IgD-negative memory B cell (primary cell): ENCODE results near the gene ETFB. TPM values are rescaled to one million over a fixed set of nuclear protein-coding genes. Genes with fewer than 3 reads are reported as not detected.

ENCODE experiments used
- H3K27ac Mint-ChIP-seq, 3 donors: one replicate each; pipeline ENCODE4 v1.8.0; 2020 to 2022; ENCODE audit warnings: mild to moderate bottlenecking in 3 of 3, mixed read lengths in 3 of 3, moderate library complexity in 1 of 3
- H3K27me3 Mint-ChIP-seq: one replicate; pipeline ENCODE4 v1.8.0; 2021; ENCODE audit warnings: mixed read lengths
- H3K36me3 Mint-ChIP-seq: one replicate; pipeline ENCODE4 v1.8.0; 2020; ENCODE audit warnings: mild to moderate bottlenecking, mixed read lengths
- H3K4me1 Mint-ChIP-seq, 3 donors: one replicate each; pipeline ENCODE4 v1.8.0; 2020 to 2022; ENCODE audit warnings: mixed read lengths in 3 of 3, mild to moderate bottlenecking in 1 of 3
- H3K4me3 Mint-ChIP-seq, 4 donors: one replicate each; pipeline ENCODE4 v1.8.0; 2020 to 2022; ENCODE audit warnings: mild to moderate bottlenecking in 4 of 4, mixed read lengths in 4 of 4, moderate library complexity in 3 of 4
- H3K9me3 Mint-ChIP-seq, 3 donors: one replicate each; pipeline ENCODE4 v1.8.0; 2020 to 2021; ENCODE audit warnings: mixed read lengths in 3 of 3, mild to moderate bottlenecking in 1 of 3
- polyA plus RNA-seq: library from polyadenylated mRNA; unstranded; fragments of 300-500 nt; fragmentation: Illumina TruSeq; gene quantifications from one replicate; pipeline ENCODE4 v1.2.3, GENCODE V29; 2021

Gene ETFB
- polyA plus RNA-seq, 1 donor from 2014 or later: 91.4 TPM

- Mint-ChIP-seq H3K27ac (no peak overlapping the region), H3K4me3 (no peak overlapping the region), H3K9me3 (peaks cover 4 to 7% (median 5%) of the 10 kb centered on the region in 3 donors), H3K4me1 (peaks cover 0 to 3% (median 0%) of the 10 kb centered on the region in 3 donors), H3K36me3 (peaks cover 5% of the 10 kb centered on the region), H3K27me3 (peaks cover 10% of the 10 kb centered on the region)
These were observed 47.2 kb downstream of the ETFB start for GRCh38 chr19:51318687-51319648.

DNA sequence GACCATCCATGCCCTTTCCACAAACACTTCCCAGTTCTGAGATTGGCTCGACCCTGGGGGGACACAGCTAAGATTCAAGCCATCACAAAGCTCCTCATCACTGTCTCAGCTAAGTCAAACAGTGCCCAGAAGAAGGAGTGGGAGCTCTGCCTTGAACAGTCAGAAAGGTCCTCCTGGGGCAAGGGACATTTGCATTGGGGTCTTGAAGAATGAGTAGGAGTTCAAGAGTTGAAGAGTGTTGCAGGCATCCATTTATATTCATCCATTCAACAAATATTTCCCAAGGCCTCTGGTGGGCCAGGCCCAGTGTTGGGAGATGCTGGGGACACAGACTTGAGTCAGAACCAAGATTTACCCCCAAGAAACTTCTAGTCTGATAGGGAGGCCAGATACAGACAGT lies 48.2 kb downstream of the ETFB start:
- Mint-ChIP-seq H3K36me3 (peaks cover 5% of the 10 kb centered on the region), H3K9me3 (peaks cover 4 to 7% (median 5%) of the 10 kb centered on the region in 3 donors), H3K27ac (peak overlapping the region in 1 of 3 donors; percentile 10), H3K4me1 (peaks cover 0 to 8% (median 0%) of the 10 kb centered on the region in 3 donors), H3K27me3 (peaks cover 8% of the 10 kb centered on the region), H3K4me3 (no peak overlapping the region)

DNA sequence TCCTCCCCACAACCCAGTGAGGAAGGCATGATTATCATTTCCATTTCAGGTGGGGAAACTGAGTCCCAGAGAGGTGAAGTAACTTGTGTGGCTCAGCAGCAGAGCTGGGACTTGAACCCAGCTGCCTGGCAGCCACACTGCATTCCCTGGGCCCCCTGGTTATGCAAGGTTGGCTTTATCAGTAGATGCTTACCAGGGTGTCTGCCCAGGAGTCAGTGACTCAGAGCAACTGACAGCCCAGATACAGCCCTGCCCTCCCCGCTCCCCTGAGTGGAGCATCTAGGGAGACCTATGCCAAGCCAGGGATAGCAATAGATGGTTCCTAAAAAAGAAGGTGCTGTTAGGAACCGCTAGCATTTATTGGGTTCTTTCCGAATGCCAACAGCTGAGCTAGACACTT lies 48.8 kb downstream of the ETFB start:
- Mint-ChIP-seq H3K4me1 (peaks cover 0 to 8% (median 0%) of the 10 kb centered on the region in 3 donors), H3K36me3 (peaks cover 5% of the 10 kb centered on the region), H3K27me3 (peaks cover 8% of the 10 kb centered on the region)

DNA sequence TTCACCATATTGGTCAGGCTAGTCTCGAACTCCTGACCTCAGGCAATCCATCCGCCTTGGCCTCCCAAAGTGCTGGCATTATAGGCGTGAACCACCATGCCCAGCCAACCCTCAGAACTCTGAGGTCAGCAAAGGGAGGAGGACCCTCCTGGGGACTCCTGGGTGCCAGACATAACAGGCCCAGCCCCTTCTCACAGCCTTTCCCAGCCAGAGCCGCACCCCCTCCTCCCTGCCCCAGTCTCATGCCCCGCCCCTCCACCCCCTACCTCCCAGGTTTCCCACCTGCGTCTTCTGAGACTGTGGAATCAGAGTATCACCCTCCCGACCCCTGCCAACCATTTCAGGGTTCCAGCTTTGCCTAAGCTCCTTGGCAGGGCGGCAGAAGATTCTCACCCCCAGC lies 49.5 kb downstream of the ETFB start:
- Mint-ChIP-seq H3K27me3 (peaks cover 9% of the 10 kb centered on the region), H3K4me1 (peaks cover 0 to 8% (median 0%) of the 10 kb centered on the region in 3 donors), H3K9me3 (peaks cover 4 to 7% (median 5%) of the 10 kb centered on the region in 3 donors), H3K4me3 (no peak overlapping the region), H3K27ac (no peak overlapping the region), H3K36me3 (peaks cover 5% of the 10 kb centered on the region)

More for the DNA sequence above, 48.8 kb downstream of the ETFB start:
- Mint-ChIP-seq H3K4me3 (no peak overlapping the region), H3K27ac (no peak overlapping the region), H3K9me3 (peaks cover 4 to 7% (median 5%) of the 10 kb centered on the region in 3 donors)

DNA sequence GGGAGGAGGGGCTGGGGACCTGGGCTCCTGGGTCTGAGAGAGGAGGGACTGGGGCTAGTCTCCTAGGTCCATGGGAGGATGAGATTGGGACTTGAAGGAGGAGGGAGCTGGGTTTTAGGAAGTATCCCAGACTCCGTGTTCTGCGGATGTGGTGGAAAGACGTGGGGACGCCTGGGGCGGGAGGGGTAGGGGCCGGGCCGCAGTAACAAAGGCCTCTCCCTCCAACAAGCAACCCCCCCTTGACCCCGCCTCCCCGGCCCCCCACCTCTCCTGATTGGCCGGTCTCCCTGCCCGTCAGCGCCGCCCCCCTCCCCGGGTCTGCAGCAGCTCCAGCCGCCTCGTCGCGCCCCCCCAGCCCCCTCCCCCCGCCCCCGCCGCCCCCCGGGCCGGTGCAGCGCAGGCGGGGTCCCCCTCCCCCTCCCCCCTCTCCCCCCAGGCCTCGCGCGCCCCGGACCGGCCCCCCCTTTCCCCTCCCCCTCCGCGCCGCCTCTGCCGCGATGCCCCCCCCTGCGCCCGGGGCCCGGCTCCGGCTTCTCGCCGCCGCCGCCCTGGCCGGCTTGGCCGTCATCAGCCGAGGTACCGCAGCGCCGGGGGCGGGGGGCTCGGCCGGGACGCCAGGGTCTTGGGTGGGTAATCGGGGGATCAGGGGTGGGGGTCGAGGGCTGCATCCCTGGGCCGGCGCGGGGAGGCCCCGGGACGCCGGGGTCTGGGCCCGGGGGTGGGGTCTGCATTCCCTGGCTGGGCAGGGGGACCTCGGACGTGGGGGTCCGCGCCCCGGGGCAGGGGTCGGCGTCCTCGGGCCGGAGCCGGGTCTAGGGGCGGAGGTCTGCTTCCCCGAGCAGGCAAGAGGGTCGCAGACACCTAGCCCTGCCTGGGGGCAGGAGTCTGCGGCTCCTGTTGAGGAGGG lies 54.6 kb downstream of the ETFB start, which contains the start of gene IGLON5:
IGLON5 (plus strand) TSS at position 294 of the 907 bp plus-strand sequence; CDS start at position 498, 204 bp downstream.
- peaks cover 8 to 25% (median 9%) of the 10 kb centered on the region in 3 donors for H3K9me3 Mint-ChIP-seq
- peaks cover 28% of the 10 kb centered on the region for H3K27me3 Mint-ChIP-seq
- no peak within 1 kb of the TSS for H3K4me3 Mint-ChIP-seq
- H3K27ac Mint-ChIP-seq: no peak within 1 kb of the TSS
- peaks cover 6% of the 10 kb centered on the region for H3K36me3 Mint-ChIP-seq
- H3K4me1 Mint-ChIP-seq: peaks cover 0 to 8% (median 0%) of the 10 kb centered on the region in 3 donors

GRCh38 chr19:51305479-51305878 lies 60.7 kb downstream of the ETFB start:
- Mint-ChIP-seq H3K4me1 (no peaks in the 10 kb centered on the region), H3K27ac (no peak overlapping the region), H3K36me3 (peaks cover 4% of the 10 kb centered on the region), H3K27me3 (peaks cover 24% of the 10 kb centered on the region), H3K9me3 (peaks cover 7 to 54% (median 28%) of the 10 kb centered on the region in 3 donors), H3K4me3 (peak overlapping the region in 1 of 4 donors; percentile 6)

- Mint-ChIP-seq H3K4me3 (peak overlapping the region in 1 of 4 donors; percentile 67), H3K36me3 (peaks cover 2% of the 10 kb centered on the region), H3K9me3 (peaks cover 2 to 31% (median 23%) of the 10 kb centered on the region in 3 donors), H3K27me3 (peaks cover 7% of the 10 kb centered on the region), H3K4me1 (no peaks in the 10 kb centered on the region), H3K27ac (no peak overlapping the region)
These were observed 64.9 kb downstream of the ETFB start for GRCh38 chr19:51301266-51301665.

GRCh38 chr19:51297406-51297805 lies 68.8 kb downstream of the ETFB start:
- no peak overlapping the region for H3K4me3 Mint-ChIP-seq
- no peak overlapping the region for H3K27ac Mint-ChIP-seq
- no peaks in the 10 kb centered on the region for H3K4me1 Mint-ChIP-seq
- H3K9me3 Mint-ChIP-seq: peaks cover 0 to 8% (median 2%) of the 10 kb centered on the region in 3 donors
- H3K36me3 Mint-ChIP-seq: no peaks in the 10 kb centered on the region
- peaks cover 13% of the 10 kb centered on the region for H3K27me3 Mint-ChIP-seq

GRCh38 chr19:51296336-51297093 lies 69.7 kb downstream of the ETFB start:
- no peak overlapping the region for H3K27ac Mint-ChIP-seq
- H3K4me3 Mint-ChIP-seq: no peak overlapping the region
- no peaks in the 10 kb centered on the region for H3K36me3 Mint-ChIP-seq
- H3K4me1 Mint-ChIP-seq: no peaks in the 10 kb centered on the region
- H3K27me3 Mint-ChIP-seq: peaks cover 13% of the 10 kb centered on the region
- peaks cover 0 to 2% (median 1%) of the 10 kb centered on the region in 3 donors for H3K9me3 Mint-ChIP-seq

DNA sequence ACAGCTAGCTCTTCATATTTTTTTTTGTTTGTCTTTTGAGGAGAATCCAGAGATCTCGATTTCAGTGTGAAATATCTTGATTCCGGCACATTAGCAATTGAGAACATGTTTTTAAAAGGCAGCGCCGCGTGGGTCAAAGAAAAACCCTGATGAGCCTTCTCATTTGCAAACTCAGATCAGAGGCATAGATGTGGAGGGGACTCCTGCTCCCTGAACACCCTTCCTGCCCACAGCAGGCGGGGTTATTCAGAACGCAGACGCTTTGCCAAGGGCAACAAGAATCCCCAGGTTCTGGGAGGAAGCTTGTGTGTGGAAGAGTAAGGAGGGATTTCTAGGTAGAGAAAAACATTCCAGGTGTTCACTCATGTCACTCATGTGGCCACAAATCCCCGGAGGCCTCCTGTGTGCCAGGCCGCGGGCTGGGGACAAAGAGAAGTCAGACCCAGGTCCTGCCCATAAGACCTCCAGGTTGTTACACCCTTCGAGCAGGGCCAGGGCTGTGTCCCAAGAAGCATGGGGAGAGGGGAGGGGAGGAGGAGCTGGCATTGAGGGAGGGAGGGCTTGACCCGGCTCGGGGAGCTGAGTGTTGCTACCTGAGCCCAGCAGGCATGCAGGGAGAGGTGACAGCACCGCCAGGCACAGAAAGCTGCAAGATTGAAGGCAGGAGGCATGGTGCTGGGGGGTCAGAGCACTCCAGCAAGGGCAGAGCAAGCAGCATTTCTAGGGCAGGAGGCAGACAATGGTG lies 70.6 kb downstream of the ETFB start:
- H3K27me3 Mint-ChIP-seq: peaks cover 11% of the 10 kb centered on the region
- H3K27ac Mint-ChIP-seq: no peak overlapping the region
- H3K36me3 Mint-ChIP-seq: no peaks in the 10 kb centered on the region
- no peaks in the 10 kb centered on the region for H3K9me3 Mint-ChIP-seq
- H3K4me1 Mint-ChIP-seq: no peaks in the 10 kb centered on the region
- peak overlapping the region in 1 of 4 donors; percentile 41 for H3K4me3 Mint-ChIP-seq

Other genes starting within 250 kb of the ETFB start
- gene SIGLEC9, start 241.5 kb downstream of the ETFB start, polyA plus RNA-seq: 0.21 TPM
- gene SIGLEC7, start 224.1 kb downstream of the ETFB start, polyA plus RNA-seq: not detected
- gene CD33, start 141.3 kb downstream of the ETFB start, polyA plus RNA-seq: 0.55 TPM
- gene SIGLECL1, start 115.3 kb downstream of the ETFB start, polyA plus RNA-seq: not detected
- gene IGLON5, start 54.7 kb downstream of the ETFB start, polyA plus RNA-seq: not detected
- 1.5 TPM for gene VSIG10L, start 24.2 kb downstream of the ETFB start, polyA plus RNA-seq
- not detected for gene CLDND2, start 2.6 kb upstream of the ETFB start, polyA plus RNA-seq
- gene NKG7, start 6.3 kb upstream of the ETFB start, polyA plus RNA-seq: 66.0 TPM
- 0.24 TPM for gene LIM2, start 21.6 kb upstream of the ETFB start, polyA plus RNA-seq
- not detected for gene C19orf84, start 24.2 kb upstream of the ETFB start, polyA plus RNA-seq
- gene SIGLEC10, start 51.3 kb upstream of the ETFB start, polyA plus RNA-seq: 83.2 TPM
- not detected for gene SIGLEC8, start 92.1 kb upstream of the ETFB start, polyA plus RNA-seq
- not detected for gene CEACAM18, start 112.2 kb upstream of the ETFB start, polyA plus RNA-seq
- 1.1 TPM for gene SIGLEC12, start 135.4 kb upstream of the ETFB start, polyA plus RNA-seq
- gene SIGLEC6, start 165.3 kb upstream of the ETFB start, polyA plus RNA-seq: 27.6 TPM
- 4.9 TPM for gene ZNF175, start 204.9 kb upstream of the ETFB start, polyA plus RNA-seq